Keratinocyte (primary cell): ENCODE measurements around the gene PCDHGC5. TPM values are rescaled to one million over a fixed set of nuclear protein-coding genes. Genes with fewer than 3 reads are reported as not detected.

Source experiments
- DNase-seq: peaks from one replicate; pipeline ENCODE4 v3.0.0-alpha.2; 2011; ENCODE audit warnings: low read depth, missing footprints, low spot score
- FAIRE-seq: peaks from 2 replicates; lab custom pipeline; 2011; peaks lifted over from hg19 to GRCh38; lab: Jason Lieb, UNC
- H2AFZ ChIP-seq: 2 replicates; pipeline ENCODE4 v1.6.0; 2012; ENCODE audit warnings: low read length, control low read depth, inconsistent platforms; ENCODE audit not compliant: control insufficient read depth
- H3K27ac ChIP-seq: 2 replicates; pipeline ENCODE4 v1.5.1; 2011; ENCODE audit warnings: low read length; ENCODE audit not compliant: control insufficient read depth, insufficient read depth
- H3K27me3 ChIP-seq: 3 replicates; pipeline ENCODE4 v1.6.0; 2011; ENCODE audit warnings: low read length; ENCODE audit not compliant: control insufficient read depth, insufficient read depth; ENCODE audit errors: extremely low read depth
- H3K36me3 ChIP-seq, 2 experiments: 2 replicates in 1 of 2; 3 replicates in 1 of 2; pipeline ENCODE4 v1.5.1; 2011; ENCODE audit warnings: low read length in 2 of 2, mild to moderate bottlenecking in 1 of 2; ENCODE audit not compliant: control insufficient read depth in 2 of 2, insufficient read depth in 2 of 2; ENCODE audit errors: extremely low read depth in 1 of 2
- H3K4me1 ChIP-seq: 3 replicates; pipeline ENCODE4 v1.5.1; 2011; ENCODE audit warnings: low read length; ENCODE audit not compliant: control insufficient read depth, insufficient read depth; ENCODE audit errors: extremely low read depth
- H3K4me2 ChIP-seq: 3 replicates; pipeline ENCODE4 v1.6.0; 2011; ENCODE audit warnings: low read depth, low read length; ENCODE audit not compliant: control insufficient read depth, insufficient read depth; ENCODE audit errors: extremely low read depth
- H3K4me3 ChIP-seq, 3 experiments: fragments of 200-600 bp in 1 of 3; sonication (generic) in 1 of 3; 2 replicates in 2 of 3; 3 replicates in 1 of 3; pipeline ENCODE4 v1.5.1; 2011 to 2016; ENCODE audit warnings: low read length in 3 of 3, mild to moderate bottlenecking in 3 of 3, control low read depth in 2 of 3, inconsistent platforms in 1 of 3, low read depth in 1 of 3, mixed read lengths in 1 of 3, mixed run types in 1 of 3, moderate library complexity in 1 of 3; ENCODE audit not compliant: control insufficient read depth in 2 of 3, insufficient read depth in 2 of 3; ENCODE audit errors: extremely low read depth in 1 of 3
- H3K79me2 ChIP-seq: 2 replicates; pipeline ENCODE4 v1.6.0; 2012; ENCODE audit warnings: low read length; ENCODE audit not compliant: control insufficient read depth, insufficient read depth
- H3K9ac ChIP-seq: 3 replicates; pipeline ENCODE4 v1.6.0; 2011; ENCODE audit warnings: low read length; ENCODE audit not compliant: control insufficient read depth, insufficient read depth; ENCODE audit errors: extremely low read depth
- H3K9me1 ChIP-seq: 3 replicates; pipeline ENCODE4 v1.6.0; 2011; ENCODE audit warnings: low read length; ENCODE audit not compliant: control insufficient read depth, insufficient read depth; ENCODE audit errors: extremely low read depth
- H3K9me3 ChIP-seq: 2 replicates; pipeline ENCODE4 v1.5.1; 2012; ENCODE audit warnings: low read depth, low read length; ENCODE audit not compliant: control insufficient read depth
- H4K20me1 ChIP-seq: 3 replicates; pipeline ENCODE4 v1.6.0; 2011; ENCODE audit warnings: low read length; ENCODE audit not compliant: control insufficient read depth, insufficient read depth; ENCODE audit errors: extremely low read depth
- EZH2 ChIP-seq: IDR thresholded peaks from one replicate; pipeline ENCODE4 v1.6.1; 2012; ENCODE audit warnings: inconsistent platforms, mild to moderate bottlenecking, low read length, moderate library complexity
- dilution Hi-C: fragments of 300-500 bp; cut with MboI; formaldehyde crosslinking; loops from one replicate; pipeline ENCODE4 v1.7.0; 2020; ENCODE audit warnings: low sequenced_read_pairs; ENCODE audit not compliant: extremely low pct_ligation_motif_present
- polyA plus RNA-seq, 5 experiments: library from polyadenylated mRNA; depleted of rRNA in 3 of 5; stranded (reverse) in 3 of 5; stranded (forward) in 1 of 5; unstranded in 1 of 5; fragments of >200 nt; gene quantifications; 1 replicate in 1 of 5; 2 replicates in 3 of 5; 3 replicates in 1 of 5; pipeline versions ENCODE4 v1.2.1 to v1.2.3, GENCODE V29; 2011 to 2012; ENCODE audit warnings: missing spikeins in 2 of 5, low read depth in 1 of 5, low replicate concordance in 1 of 5
- TF ChIP-seq, protein P1 (sequence below), 3 experiments: IDR thresholded peaks in 1 of 3; conservative IDR thresholded peaks in 1 of 3; optimal IDR thresholded peaks in 1 of 3; 2 replicates in 2 of 3; 3 replicates in 1 of 3; pipeline versions ENCODE3 to v1.5.1; 2011; ENCODE audit warnings: low read length in 3 of 3, mild to moderate bottlenecking in 3 of 3, moderate library complexity in 2 of 3, control low read depth in 1 of 3, inconsistent platforms in 1 of 3; ENCODE audit not compliant: insufficient read depth in 2 of 3; ENCODE audit errors: extremely low read depth in 1 of 3

The PCDHGC5 gene
- polyA plus RNA-seq, 1 donor (not counting 4 experiments of a cell fraction or from before 2014, with no cell fraction given): 0.77 TPM

DNA sequence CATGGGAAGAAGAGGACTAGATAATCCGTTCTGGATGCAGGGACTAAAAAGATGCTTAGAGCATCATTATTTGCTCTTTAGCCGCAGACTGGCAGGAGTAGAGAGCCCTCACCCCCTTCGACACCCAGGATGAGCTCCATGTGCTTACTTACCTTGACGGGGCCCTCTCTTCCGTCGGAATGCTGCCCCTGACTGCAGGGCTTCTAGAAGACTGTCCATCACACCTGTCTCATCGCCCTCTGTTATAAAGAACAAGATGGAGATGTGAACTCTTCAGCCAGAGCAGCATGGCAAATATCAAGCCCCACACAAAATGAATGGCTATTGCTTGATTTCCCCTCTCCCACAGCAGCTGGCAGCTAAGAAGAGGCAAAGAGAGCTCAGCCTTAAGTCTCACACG lies 35.1 kb downstream of the PCDHGC5 start:
- no peaks in the 10 kb centered on the region for H4K20me1 ChIP-seq
- no peak overlapping the region for H3K4me2 ChIP-seq
- H3K27me3 ChIP-seq: no peaks in the 10 kb centered on the region
- no peak overlapping the region for H2AFZ ChIP-seq
- TF ChIP-seq, protein P1, sequence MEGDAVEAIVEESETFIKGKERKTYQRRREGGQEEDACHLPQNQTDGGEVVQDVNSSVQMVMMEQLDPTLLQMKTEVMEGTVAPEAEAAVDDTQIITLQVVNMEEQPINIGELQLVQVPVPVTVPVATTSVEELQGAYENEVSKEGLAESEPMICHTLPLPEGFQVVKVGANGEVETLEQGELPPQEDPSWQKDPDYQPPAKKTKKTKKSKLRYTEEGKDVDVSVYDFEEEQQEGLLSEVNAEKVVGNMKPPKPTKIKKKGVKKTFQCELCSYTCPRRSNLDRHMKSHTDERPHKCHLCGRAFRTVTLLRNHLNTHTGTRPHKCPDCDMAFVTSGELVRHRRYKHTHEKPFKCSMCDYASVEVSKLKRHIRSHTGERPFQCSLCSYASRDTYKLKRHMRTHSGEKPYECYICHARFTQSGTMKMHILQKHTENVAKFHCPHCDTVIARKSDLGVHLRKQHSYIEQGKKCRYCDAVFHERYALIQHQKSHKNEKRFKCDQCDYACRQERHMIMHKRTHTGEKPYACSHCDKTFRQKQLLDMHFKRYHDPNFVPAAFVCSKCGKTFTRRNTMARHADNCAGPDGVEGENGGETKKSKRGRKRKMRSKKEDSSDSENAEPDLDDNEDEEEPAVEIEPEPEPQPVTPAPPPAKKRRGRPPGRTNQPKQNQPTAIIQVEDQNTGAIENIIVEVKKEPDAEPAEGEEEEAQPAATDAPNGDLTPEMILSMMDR (optimal IDR thresholded peaks at IDR 0.05 in 1 of 3, IDR thresholded peaks at IDR 0.05 in 1 of 3, conservative IDR thresholded peaks at IDR 0.05 in 1 of 3; ENCODE audit: extremely low read depth in 1 of 3, insufficient read depth in 2 of 3, low read length in 3 of 3): no peak
- no peak for TF ChIP-seq EZH2
- no peaks in the 10 kb centered on the region for H3K9me3 ChIP-seq
- peak overlapping the region; percentile 40 for H3K27ac ChIP-seq
- FAIRE-seq (no peak), DNase-seq (no peak)
- peaks cover 18 to 57% of the 10 kb centered on the region in 2 experiments for H3K36me3 ChIP-seq
- H3K79me2 ChIP-seq: no peaks in the 10 kb centered on the region
- H3K9ac ChIP-seq: no peak overlapping the region
- no peaks in the 10 kb centered on the region for H3K9me1 ChIP-seq
- dilution Hi-C loops: no loop called here
- H3K4me3 ChIP-seq: no peak overlapping the region
- peaks cover 51% of the 10 kb centered on the region for H3K4me1 ChIP-seq

- no peak overlapping the region for H3K4me2 ChIP-seq
- dilution Hi-C loops: no loop called here
These were observed 36.0 kb downstream of the PCDHGC5 start for GRCh38 chr5:141524604-141525597.

More at GRCh38 chr5:141524604-141525597, 36.0 kb downstream of the PCDHGC5 start:
- Histone ChIP-seq H3K4me1 (peaks cover 49% of the 10 kb centered on the region), H3K9me3 (no peaks in the 10 kb centered on the region), H3K36me3 (peaks cover 17 to 55% of the 10 kb centered on the region in 2 experiments), H3K27me3 (no peaks in the 10 kb centered on the region), H3K79me2 (no peaks in the 10 kb centered on the region), H3K27ac (peak overlapping the region; percentile 40), H3K4me3 (no peak overlapping the region), H3K9me1 (no peaks in the 10 kb centered on the region), H4K20me1 (no peaks in the 10 kb centered on the region), H2AFZ (no peak overlapping the region), H3K9ac (no peak overlapping the region)
- FAIRE-seq (peak; percentile 81), DNase-seq (peak; percentile 67)
- TF ChIP-seq, protein P1 (optimal IDR thresholded peaks at IDR 0.05 in 1 of 3, IDR thresholded peaks at IDR 0.05 in 1 of 3, conservative IDR thresholded peaks at IDR 0.05 in 1 of 3; ENCODE audit: extremely low read depth in 1 of 3, insufficient read depth in 2 of 3, low read length in 3 of 3): peak; percentile 98 to 100 (median 100)
- TF ChIP-seq EZH2: no peak
